Measurements from ENCODE around the gene ATP4A. TPM values are rescaled to one million over a fixed set of nuclear protein-coding genes. Genes with fewer than 3 reads are reported as not detected.
A peak's percentile ranks its signal among the peaks of the same experiment; 100 is the strongest.

The ATP4A gene
- total RNA-seq, 1 donor from 2014 or later: not detected

DNA sequence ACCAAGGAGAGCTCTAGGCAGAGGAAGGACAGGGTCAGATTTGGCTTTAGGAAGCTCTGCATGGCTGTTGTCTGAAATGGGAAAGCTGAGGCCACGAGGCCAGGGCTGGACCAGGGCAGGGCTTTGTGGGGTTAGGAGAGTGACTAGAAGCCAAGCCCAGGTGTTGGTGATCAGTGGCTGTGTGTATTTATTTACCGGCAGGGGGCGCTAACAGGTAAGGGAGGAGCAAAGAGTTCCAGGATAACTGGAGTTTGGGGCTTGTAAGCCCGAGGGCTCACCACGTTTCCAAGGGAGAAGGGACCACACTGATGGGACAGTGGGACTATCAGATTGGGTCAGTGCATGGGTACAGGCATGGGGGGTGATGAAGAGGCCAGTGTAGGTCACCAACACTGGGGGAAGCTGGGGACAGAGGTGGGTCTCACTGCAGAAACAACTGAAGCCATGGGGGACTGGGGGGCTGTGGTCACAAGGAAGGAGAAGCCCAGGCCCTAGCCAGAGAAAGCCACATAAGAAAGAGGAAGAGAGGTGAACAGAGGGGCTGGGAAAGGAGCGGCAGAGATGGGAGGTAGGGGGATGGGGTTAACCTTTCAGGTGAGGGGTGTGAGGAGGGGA, 14.2 kb downstream of the ATP4A start:
- peak; percentile 37 for DNase-seq (ENCODE audit: low spot score)

- no peak for DNase-seq (ENCODE audit: low spot score)
Measured at GRCh38 chr19:35546532-35546931, 16.9 kb downstream of the ATP4A start.

GRCh38 chr19:35545855-35546381, 17.5 kb downstream of the ATP4A start:
- DNase-seq (ENCODE audit: low spot score): no peak

- peak; percentile 92 for DNase-seq (ENCODE audit: low spot score)
Measured at GRCh38 chr19:35545001-35545854, 18.2 kb downstream of the ATP4A start, which contains the start of gene TMEM147. TSS of gene TMEM147 (plus strand) at chr19:35545626. CDS start at chr19:35545740, 114 bp downstream.

- no peak for DNase-seq (ENCODE audit: low spot score)
Measured at GRCh38 chr19:35544110-35544802, 19.2 kb downstream of the ATP4A start.

DNA sequence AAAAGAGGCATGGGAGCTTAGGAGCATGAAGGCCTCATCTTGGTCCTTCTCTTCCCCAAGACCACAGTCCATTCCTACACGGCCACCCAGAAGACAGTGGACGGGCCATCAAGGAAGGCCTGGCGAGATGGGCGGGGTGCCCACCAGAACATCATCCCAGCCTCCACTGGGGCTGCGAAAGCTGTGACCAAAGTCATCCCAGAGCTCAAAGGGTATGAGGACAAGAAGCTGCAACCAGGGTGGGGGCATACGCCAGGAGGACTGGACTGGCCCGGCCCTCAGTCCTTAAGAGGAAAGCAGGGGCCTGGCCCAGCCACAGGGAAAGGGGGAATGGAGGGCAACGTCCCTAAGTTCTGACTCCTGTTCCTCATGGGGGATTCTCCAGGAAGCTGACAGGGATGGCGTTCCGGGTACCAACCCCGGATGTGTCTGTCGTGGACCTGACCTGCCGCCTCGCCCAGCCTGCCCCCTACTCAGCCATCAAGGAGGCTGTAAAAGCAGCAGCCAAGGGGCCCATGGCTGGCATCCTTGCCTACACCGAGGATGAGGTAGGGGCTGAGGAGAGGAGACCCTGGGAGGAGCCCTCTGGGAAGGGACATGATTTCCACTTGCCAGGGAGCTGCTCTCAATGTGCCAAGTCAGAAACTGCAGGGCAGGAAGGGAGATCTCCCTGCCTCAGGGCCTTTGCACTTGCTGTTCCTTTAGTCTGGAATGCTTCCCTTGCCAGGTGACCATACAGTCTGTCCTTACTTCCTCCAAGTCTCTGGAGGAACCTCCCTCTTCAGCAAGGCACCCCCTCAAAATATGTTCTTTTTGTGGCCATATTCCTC, 20.0 kb downstream of the ATP4A start:
- DNase-seq (ENCODE audit: low spot score): no peak

DNA sequence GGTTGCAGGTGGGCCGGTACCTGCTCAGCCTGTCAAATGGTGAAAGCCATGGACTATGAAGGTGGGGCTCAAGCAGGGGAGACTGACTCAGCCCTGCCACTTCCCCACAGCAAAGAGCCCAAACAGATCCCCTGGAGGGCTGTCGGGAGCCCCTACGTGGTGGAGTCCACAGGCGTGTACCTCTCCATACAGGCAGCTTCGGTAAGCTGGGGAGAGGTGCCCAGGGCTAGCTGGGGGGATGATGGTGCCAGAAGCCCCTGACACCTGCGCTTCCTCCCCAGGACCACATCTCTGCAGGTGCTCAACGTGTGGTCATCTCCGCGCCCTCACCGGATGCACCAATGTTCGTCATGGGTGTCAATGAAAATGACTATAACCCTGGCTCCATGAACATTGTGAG, 21.2 kb downstream of the ATP4A start:
- DNase-seq (ENCODE audit: low spot score): no peak

DNA sequence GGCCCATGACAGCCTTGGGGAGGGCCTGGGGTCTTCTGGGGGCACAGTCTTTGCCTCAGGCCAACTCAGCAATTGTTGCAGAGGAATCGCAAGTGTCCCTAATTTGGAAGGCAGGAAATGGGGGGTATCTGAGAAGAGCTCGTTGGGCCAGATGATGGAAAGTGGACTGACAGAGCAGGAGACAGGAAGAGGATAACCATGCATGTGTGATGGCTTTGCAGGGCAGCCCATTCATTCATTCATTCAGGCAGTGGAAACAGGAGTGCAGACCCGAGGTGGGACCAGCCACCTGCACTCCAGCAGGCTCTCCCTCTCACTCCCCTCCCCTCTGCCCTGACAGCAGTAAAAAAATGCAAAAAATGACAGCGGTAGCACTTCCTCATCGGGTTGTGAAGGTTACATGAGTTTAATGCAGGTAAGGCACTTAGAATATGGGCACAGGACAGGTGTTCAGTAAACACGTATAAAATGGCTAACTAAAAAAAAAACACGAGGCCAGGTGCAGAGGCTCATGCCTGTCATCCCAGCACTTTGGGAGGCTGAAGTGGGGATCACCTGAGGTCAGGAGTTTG, 23.0 kb downstream of the ATP4A start:
- DNase-seq (ENCODE audit: low spot score): no peak

GRCh38 chr19:35539850-35540249, 23.6 kb downstream of the ATP4A start:
- DNase-seq (ENCODE audit: low spot score): no peak

GRCh38 chr19:35539314-35539713, 24.1 kb downstream of the ATP4A start:
- no peak for DNase-seq (ENCODE audit: low spot score)

DNA sequence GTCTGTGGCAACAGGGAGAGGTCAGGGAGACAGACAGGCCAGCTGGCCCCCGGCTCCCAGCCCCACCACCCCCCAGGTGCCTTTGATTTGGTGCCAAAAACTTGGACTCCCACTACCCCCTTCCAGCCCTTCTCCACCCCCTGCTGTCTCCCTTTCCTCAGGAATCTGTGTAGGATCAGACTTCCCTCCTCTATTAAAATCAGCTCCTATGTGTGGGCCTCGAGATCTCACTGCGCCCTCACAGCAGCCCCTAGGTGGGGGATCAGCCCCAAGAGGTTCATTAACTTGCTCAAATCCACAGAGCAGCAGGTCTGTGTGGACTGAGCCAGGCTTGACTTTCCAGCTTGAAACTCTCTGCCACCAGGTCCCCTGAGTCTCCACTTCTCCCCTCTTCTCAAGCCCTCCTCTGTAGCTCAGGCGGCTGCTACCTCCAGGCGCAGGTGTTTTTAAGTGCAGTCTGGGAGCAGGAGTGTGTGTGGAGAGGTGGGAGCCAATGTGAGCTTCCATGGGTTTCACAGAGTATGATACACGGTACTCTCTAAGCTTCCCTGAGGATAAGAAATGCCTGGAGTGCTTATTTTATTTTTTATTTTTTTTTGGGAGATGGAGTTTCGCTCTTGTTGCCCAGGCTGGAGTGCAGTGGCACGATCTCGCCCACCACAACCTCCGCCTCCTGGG, 28.5 kb downstream of the ATP4A start:
- DNase-seq (ENCODE audit: low spot score): no peak

- peak; percentile 22 for DNase-seq (ENCODE audit: low spot score)
Measured at GRCh38 chr19:35533822-35534392, 29.6 kb downstream of the ATP4A start.

DNA sequence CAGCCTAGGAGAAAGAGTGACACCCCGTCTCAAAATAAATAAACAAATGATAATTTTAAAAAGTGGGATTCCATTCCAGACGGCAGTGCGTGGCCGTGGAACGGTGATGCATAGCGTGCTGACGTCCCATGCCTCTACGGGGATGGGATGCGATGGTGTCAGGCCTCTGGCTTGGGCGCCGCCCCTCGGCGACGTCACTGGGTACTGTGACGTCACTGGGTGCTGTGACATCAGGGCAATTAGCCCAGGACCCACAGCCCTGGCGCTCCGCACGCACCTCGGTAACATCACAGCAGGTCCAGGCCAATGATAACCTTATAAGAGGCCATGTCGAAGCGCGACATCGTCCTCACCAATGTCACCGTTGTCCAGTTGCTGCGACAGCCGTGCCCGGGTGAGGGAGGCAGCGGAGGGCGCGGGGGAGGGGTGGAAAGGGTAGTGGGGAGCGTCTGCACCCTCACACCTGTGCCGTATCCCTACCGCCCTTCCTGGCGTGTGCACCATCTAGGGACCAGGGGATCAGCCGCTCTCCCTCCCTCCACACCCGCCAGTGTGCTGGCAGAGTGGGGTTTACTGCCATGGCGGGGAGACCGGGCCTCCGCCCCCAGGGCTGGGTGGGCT, 30.1 kb downstream of the ATP4A start, which contains the start of gene GAPDHS:
Gene GAPDHS, plus strand, starts transcription at position 256 of the 621 bp plus-strand sequence. Its CDS starts 72 bp downstream, at position 328.
- DNase-seq (ENCODE audit: low spot score): no peak

GRCh38 chr19:35531291-35531690, 32.2 kb downstream of the ATP4A start:
- DNase-seq (ENCODE audit: low spot score): no peak

GRCh38 chr19:35529241-35530218, 33.9 kb downstream of the ATP4A start:
- DNase-seq (ENCODE audit: low spot score): no peak

- DNase-seq (ENCODE audit: low spot score): no peak
Measured at GRCh38 chr19:35528218-35529038, 35.0 kb downstream of the ATP4A start, which contains the start of gene SBSN. TSS of gene SBSN (minus strand) at chr19:35528311. CDS start at chr19:35528281, 30 bp downstream.

- DNase-seq (ENCODE audit: low spot score): no peak
Measured at GRCh38 chr19:35525873-35526272, 37.6 kb downstream of the ATP4A start.
